ENCODE results near the gene VSNL1.

Gene VSNL1

GRCh38 chr2:17576802-17577201, 36.3 kb downstream of the VSNL1 start:
- DNase-seq: no peak
- in situ Hi-C loops (cut with MboI; ENCODE audit: low pct_unique_long_range_greater_than_20kb, low sequenced_read_pairs): no loop called here

DNA sequence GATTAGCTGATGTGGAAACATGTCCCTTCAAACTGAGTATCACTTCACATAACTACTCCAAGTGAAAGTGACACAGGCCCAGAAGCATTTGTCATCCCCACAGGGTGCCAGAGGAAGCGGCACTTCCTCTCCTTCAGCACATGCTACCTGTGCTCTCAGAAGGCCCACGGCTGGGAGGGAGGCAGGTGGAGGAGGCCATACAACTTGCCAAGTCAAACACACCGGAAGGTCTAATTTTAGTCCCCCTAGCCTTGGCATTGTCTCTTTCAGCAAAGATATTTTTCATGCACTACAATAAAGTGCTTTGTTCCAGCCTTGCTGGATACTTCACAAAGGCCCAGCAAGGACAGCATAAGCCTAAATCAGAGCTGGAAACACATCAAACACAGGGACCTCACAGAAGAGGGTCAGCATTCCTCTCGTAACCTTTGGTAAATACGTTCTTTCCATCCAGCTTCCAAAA, 38.0 kb downstream of the VSNL1 start:
- in situ Hi-C loops (cut with MboI; ENCODE audit: low pct_unique_long_range_greater_than_20kb, low sequenced_read_pairs): no loop called here
- no peak for DNase-seq

DNA sequence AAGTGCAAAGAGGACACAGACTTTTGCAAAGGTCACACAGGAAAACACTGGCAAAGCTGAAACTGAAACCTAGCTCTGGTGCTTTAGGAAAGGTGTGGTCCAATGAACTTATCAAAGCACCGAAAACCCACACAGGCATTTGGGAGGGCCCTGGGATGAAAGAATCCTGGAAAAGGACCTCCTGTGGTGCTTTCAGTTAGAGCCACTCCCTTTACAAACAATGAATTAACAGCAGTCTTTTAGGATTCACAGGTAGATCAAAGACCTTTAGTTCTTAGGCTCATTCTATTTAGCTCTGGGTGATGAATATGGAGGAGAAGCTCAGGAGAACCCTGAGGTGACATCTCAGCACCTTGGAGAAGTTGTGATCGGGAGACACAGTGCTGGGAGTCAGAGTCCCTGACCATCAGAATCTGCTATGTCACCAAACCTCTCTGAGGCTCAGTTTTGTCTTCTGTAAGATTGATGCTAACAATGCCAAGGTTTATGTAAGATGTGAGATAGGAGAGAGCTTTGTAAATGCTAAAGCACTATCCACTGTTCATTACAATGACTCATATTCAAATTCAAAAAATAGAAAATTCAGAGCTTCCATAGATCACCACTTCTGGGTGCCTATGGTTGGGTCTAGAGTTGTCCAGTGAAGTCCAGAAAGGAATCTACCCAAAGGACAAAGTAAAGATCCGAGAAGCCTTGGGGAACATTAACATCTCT, 39.3 kb downstream of the VSNL1 start:
- in situ Hi-C loops (cut with MboI; ENCODE audit: low pct_unique_long_range_greater_than_20kb, low sequenced_read_pairs): no loop called here
- no peak for DNase-seq

- in situ Hi-C loops (cut with MboI; ENCODE audit: low pct_unique_long_range_greater_than_20kb, low sequenced_read_pairs): no loop called here
- DNase-seq: no peak
Measured at GRCh38 chr2:17580319-17580715, 39.8 kb downstream of the VSNL1 start.

DNA sequence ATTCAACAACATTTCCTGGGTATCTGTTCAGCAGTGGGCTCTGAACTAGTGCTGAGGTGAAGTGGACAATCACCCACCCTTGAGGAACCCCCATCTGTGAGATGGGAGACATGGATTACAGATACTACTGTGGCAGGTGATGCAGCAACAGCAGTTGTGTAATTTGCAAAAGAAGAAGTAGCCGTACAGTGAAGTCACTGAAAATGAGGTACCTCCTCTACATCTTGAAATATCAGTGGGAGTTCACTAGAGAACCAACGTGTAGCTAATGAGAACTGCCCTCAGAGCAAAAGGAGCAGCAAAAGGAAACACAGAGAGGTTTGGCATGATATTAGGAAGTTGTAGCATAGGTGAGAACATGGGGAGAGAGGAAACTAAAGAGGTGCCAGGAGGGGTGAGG, 41.3 kb downstream of the VSNL1 start:
- in situ Hi-C loops (cut with MboI; ENCODE audit: low pct_unique_long_range_greater_than_20kb, low sequenced_read_pairs): no loop called here
- no peak for DNase-seq

GRCh38 chr2:17583166-17583565, 42.7 kb downstream of the VSNL1 start:
- DNase-seq: no peak

DNA sequence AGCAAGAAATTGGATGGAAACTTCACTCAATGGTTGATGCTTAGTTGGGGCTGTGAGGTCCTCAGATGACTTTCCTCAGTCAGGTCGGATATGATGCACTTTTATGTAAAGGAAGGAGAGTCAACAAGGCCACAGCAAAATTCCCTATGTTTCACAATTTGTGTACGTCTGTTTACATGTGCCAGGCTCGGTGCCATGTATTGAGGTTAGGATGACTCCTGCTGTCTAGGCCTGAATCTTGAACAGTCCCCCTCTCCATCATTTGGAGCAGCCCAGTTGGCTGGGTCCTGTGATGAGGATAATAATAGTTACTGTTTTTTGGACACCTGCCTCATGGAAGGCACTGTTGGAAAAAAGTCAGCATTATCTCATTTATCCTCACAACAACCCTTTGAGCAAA, 43.1 kb downstream of the VSNL1 start:
- DNase-seq: no peak
- in situ Hi-C loops (cut with MboI; ENCODE audit: low pct_unique_long_range_greater_than_20kb, low sequenced_read_pairs): no loop called here

More at GRCh38 chr2:17583166-17583565, 42.7 kb downstream of the VSNL1 start:
- in situ Hi-C loops (cut with MboI; ENCODE audit: low pct_unique_long_range_greater_than_20kb, low sequenced_read_pairs): no loop called here

GRCh38 chr2:17584689-17585088, 44.2 kb downstream of the VSNL1 start:
- in situ Hi-C loops (cut with MboI; ENCODE audit: low pct_unique_long_range_greater_than_20kb, low sequenced_read_pairs): no loop called here
- DNase-seq: no peak

GRCh38 chr2:17587469-17587868, 47.0 kb downstream of the VSNL1 start:
- no peak for DNase-seq
- in situ Hi-C loops (cut with MboI; ENCODE audit: low pct_unique_long_range_greater_than_20kb, low sequenced_read_pairs): no loop called here

- no peak for DNase-seq
- in situ Hi-C loops (cut with MboI; ENCODE audit: low pct_unique_long_range_greater_than_20kb, low sequenced_read_pairs): no loop called here
Measured at GRCh38 chr2:17588031-17588430, 47.5 kb downstream of the VSNL1 start.

- in situ Hi-C loops (cut with MboI; ENCODE audit: low pct_unique_long_range_greater_than_20kb, low sequenced_read_pairs): no loop called here
- DNase-seq: no peak
Measured at GRCh38 chr2:17589406-17590035, 49.0 kb downstream of the VSNL1 start.

GRCh38 chr2:17590342-17590911, 49.9 kb downstream of the VSNL1 start:
- in situ Hi-C loops (cut with MboI; ENCODE audit: low pct_unique_long_range_greater_than_20kb, low sequenced_read_pairs): no loop called here
- no peak for DNase-seq

GRCh38 chr2:17591846-17592245, 51.4 kb downstream of the VSNL1 start:
- no peak for DNase-seq
- in situ Hi-C loops (cut with MboI; ENCODE audit: low pct_unique_long_range_greater_than_20kb, low sequenced_read_pairs): no loop called here

GRCh38 chr2:17592731-17593409, 52.4 kb downstream of the VSNL1 start:
- in situ Hi-C loops (cut with MboI; ENCODE audit: low pct_unique_long_range_greater_than_20kb, low sequenced_read_pairs): no loop called here

DNA sequence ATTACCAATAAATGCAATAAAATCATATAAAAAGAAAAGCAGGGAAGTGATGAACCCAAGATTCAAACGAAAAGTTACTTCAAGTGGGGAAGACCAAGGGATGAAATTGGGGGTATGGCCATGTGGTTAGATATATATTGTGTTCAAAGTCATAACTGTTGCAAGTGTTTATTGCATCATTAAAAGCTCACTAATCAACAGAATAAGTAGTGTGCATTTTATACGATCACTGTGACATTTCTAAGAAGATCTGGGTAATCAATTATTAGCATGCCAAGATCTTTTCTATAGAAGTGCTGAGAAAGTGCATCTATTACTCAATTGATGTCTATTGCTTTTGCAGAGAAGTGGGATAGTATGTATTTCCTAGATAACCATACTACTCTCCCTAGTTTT, 52.9 kb downstream of the VSNL1 start:
- no peak for DNase-seq
- in situ Hi-C loops (cut with MboI; ENCODE audit: low pct_unique_long_range_greater_than_20kb, low sequenced_read_pairs): no loop called here

More at GRCh38 chr2:17592731-17593409, 52.4 kb downstream of the VSNL1 start:
- no peak for DNase-seq

- DNase-seq: no peak
Measured at GRCh38 chr2:17593841-17594491, 53.5 kb downstream of the VSNL1 start.

DNA sequence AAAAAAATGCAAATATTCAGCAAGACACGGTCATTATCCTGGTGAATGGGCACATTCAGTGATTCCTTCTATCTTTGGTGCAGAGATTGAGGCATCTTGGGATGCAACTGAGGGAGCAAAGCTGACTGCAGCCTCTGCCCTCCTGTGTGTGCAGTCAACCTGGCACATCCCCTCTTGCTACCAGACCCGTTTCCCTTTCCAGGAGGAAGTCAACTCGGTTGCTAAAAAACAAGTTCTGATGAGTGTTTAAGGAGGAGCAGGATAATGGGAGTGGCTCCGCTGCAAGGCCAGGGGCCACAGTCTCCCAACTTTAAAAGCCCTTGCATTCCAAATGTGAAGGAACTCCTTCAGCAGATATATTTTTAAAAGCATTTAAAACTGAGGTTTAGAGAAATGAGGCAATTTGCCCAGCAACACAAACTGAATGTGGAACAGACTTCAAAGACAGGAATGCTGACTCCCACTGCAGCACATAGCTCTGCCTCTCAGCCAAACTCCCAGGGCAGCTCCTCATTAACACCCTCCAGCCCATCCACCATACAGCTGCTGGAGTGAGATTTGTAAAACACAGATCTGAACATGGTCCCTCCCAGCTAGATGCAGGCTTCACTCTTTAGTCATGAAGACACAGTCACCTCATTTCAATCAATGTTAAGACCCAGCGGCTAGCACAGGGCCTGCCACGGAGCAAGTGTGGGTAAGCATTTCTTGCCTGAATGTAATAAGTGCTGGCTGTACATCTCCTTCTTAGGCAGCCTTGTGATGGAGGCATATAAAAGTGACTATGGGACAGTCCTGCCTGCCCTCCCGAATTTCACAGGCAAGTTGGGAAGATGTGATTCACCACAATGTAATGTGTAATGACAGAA, 54.3 kb downstream of the VSNL1 start:
- in situ Hi-C loops (cut with MboI; ENCODE audit: low pct_unique_long_range_greater_than_20kb, low sequenced_read_pairs): no loop called here
- no peak for DNase-seq

More at GRCh38 chr2:17593841-17594491, 53.5 kb downstream of the VSNL1 start:
- in situ Hi-C loops (cut with MboI; ENCODE audit: low pct_unique_long_range_greater_than_20kb, low sequenced_read_pairs): no loop called here

DNA sequence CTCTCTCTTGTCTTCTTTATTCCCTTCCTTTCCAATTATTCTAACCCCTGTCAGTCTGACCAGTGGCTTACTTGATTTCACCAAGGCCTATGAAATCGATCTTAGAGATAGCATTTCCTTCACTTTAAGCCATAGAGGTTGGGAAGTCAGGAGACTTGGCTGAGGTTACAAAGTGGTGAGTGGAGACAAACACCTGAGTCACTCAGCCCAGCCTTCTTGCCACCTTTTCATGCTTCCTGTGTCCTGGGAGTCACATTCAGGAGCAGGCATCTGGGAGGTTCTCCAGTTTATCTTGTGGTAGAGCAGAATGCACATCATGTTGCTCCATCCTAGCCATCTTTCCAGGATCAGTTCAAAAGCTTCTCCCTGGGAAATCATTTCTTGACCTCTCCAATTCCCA, 59.1 kb downstream of the VSNL1 start:
- no peak for DNase-seq
- in situ Hi-C loops (cut with MboI; ENCODE audit: low pct_unique_long_range_greater_than_20kb, low sequenced_read_pairs): no loop called here

Data from KBM-7 (cell line).